ENCODE measurements around the gene ADRA2C. TPM values are rescaled to one million over a fixed set of nuclear protein-coding genes. Genes with fewer than 3 reads are reported as not detected.

Gene ADRA2C
- total RNA-seq, 6 experiments from 2014 or later: 0.17 to 0.81 (median 0.65) TPM; not detected in 1

- no peaks in the 10 kb centered on the region for H3K27me3 ChIP-seq
- no CpG with 5 or more reads among the region's 6 CpGs for WGBS (ENCODE audit: insufficient coverage, low coverage, low lambda C conversion rate, missing lambda C conversion rate)
- peaks cover 0 to 9% (median 3%) of the 10 kb centered on the region in 4 donors for H3K4me1 ChIP-seq
- H3K9me3 ChIP-seq: no peaks in the 10 kb centered on the region
- intact Hi-C loops (cut with DNase I): no loop called here
- no peak for DNase-seq
- no peak overlapping the region for H3K4me3 ChIP-seq
- H3K27ac ChIP-seq: no peak overlapping the region
- no peak for TF ChIP-seq POLR2A (IDR thresholded peaks at IDR 0.05)
- no peak for TF ChIP-seq CTCF (IDR thresholded peaks at IDR 0.05)
- H3K36me3 ChIP-seq: no peaks in the 10 kb centered on the region
- ATAC-seq: no peak
These were observed 13.3 kb downstream of the ADRA2C start for GRCh38 chr4:3779509-3779908.

- H3K9me3 ChIP-seq: no peaks in the 10 kb centered on the region
- TF ChIP-seq CTCF (IDR thresholded peaks at IDR 0.05): no peak
- TF ChIP-seq POLR2A (IDR thresholded peaks at IDR 0.05): no peak
- no peaks in the 10 kb centered on the region for H3K27me3 ChIP-seq
- ATAC-seq (no peak), DNase-seq (no peak)
- H3K36me3 ChIP-seq: no peaks in the 10 kb centered on the region
- WGBS (ENCODE audit: insufficient coverage, low coverage, low lambda C conversion rate, missing lambda C conversion rate): 73% methylated on average over 2 of the region's 21 CpGs
- H3K27ac ChIP-seq: no peak overlapping the region
- peaks cover 0 to 20% (median 8%) of the 10 kb centered on the region in 4 donors for H3K4me1 ChIP-seq
- no peak overlapping the region for H3K4me3 ChIP-seq
- intact Hi-C loops (cut with DNase I): no loop called here
These were observed 14.4 kb downstream of the ADRA2C start for GRCh38 chr4:3780347-3781171.

GRCh38 chr4:3781193-3781886 is 15.2 kb downstream of the ADRA2C start:
- intact Hi-C loops (cut with DNase I): no loop called here
- TF ChIP-seq POLR2A (IDR thresholded peaks at IDR 0.05) (no peak), CTCF (IDR thresholded peaks at IDR 0.05) (no peak)

GRCh38 chr4:3781997-3782930 is 16.1 kb downstream of the ADRA2C start:
- ATAC-seq (no peak), DNase-seq (no peak)
- Histone ChIP-seq H3K27ac (no peak overlapping the region), H3K4me3 (no peak overlapping the region), H3K27me3 (no peaks in the 10 kb centered on the region), H3K9me3 (no peaks in the 10 kb centered on the region), H3K4me1 (peaks cover 0 to 32% (median 11%) of the 10 kb centered on the region in 4 donors), H3K36me3 (no peaks in the 10 kb centered on the region)
- no peak for TF ChIP-seq CTCF (IDR thresholded peaks at IDR 0.05)
- TF ChIP-seq POLR2A (IDR thresholded peaks at IDR 0.05): no peak
- intact Hi-C loops (cut with DNase I): no loop called here
- 79% methylated on average over 5 of the region's 25 CpGs for WGBS (ENCODE audit: insufficient coverage, low coverage, low lambda C conversion rate, missing lambda C conversion rate)

More at GRCh38 chr4:3781193-3781886, 15.2 kb downstream of the ADRA2C start:
- Histone ChIP-seq H3K4me3 (no peak overlapping the region), H3K27me3 (no peaks in the 10 kb centered on the region), H3K4me1 (peaks cover 0 to 27% (median 11%) of the 10 kb centered on the region in 4 donors), H3K9me3 (no peaks in the 10 kb centered on the region), H3K36me3 (no peaks in the 10 kb centered on the region), H3K27ac (no peak overlapping the region)
- WGBS (ENCODE audit: insufficient coverage, low coverage, low lambda C conversion rate, missing lambda C conversion rate): 72% methylated on average over 16 of the region's 19 CpGs
- no peak for DNase-seq
- no peak for ATAC-seq

Measured in right lobe of liver (tissue), 6 donors.